Right lobe of liver (tissue), 6 donors: ENCODE results near the gene ZFPM1. TPM values are rescaled to one million over a fixed set of nuclear protein-coding genes. Genes with fewer than 3 reads are reported as not detected.

Experiments
- ATAC-seq, 4 donors: fragments of 200-7000 bp; cut with Tn5 transposase; one replicate each; pipeline ENCODE4 v1.9.1; 2020; ENCODE audit warnings: mild to moderate bottlenecking in 4 of 4, moderate library complexity in 4 of 4
- DNase-seq, 3 donors: peaks; one replicate each; pipeline ENCODE4 v3.0.0-alpha.2; 2020
- H3K27ac ChIP-seq, 3 donors: fragments of 200-600 bp; one replicate each; pipeline ENCODE4 v1.8.0; 2022
- H3K27me3 ChIP-seq, 2 donors: fragments of 200-600 bp; one replicate each; pipeline ENCODE4 v1.8.0; 2022
- H3K36me3 ChIP-seq, 4 donors: fragments of 200-600 bp; sonication (generic) in 1 of 4; one replicate each; pipeline versions ENCODE4 v1.5.1 to v1.8.0; 2017 to 2022; ENCODE audit warnings: control low read depth in 1 of 4
- H3K4me1 ChIP-seq, 4 donors: fragments of 200-600 bp; sonication (generic) in 1 of 4; one replicate each; pipeline versions ENCODE4 v1.5.1 to v1.8.0; 2017 to 2022; ENCODE audit warnings: control low read depth in 1 of 4
- H3K4me3 ChIP-seq, 3 donors: fragments of 200-600 bp; one replicate each; pipeline ENCODE4 v1.8.0; 2022
- H3K9me3 ChIP-seq, 4 donors: fragments of 200-600 bp; sonication (generic) in 1 of 4; one replicate each; pipeline versions ENCODE4 v1.5.1 to v1.8.0; 2017 to 2022; ENCODE audit warnings: control low read depth in 1 of 4
- CTCF ChIP-seq, 4 donors: fragments of 200-600 bp in 3 of 4; fragments of 450-650 bp in 1 of 4; IDR thresholded peaks; one replicate each; pipeline versions ENCODE4 v1.5.1 to v1.8.0; 2016 to 2022; ENCODE audit warnings: antibody characterized with exemption in 4 of 4, mild to moderate bottlenecking in 2 of 4
- POLR2A ChIP-seq: fragments of 450-650 bp; IDR thresholded peaks from one replicate; pipeline ENCODE4 v1.6.1; 2017; ENCODE audit warnings: antibody characterized with exemption, mild to moderate bottlenecking
- WGBS: methylation state at CpG from one replicate; pipeline ENCODE4 v1.1.6; 2018; ENCODE audit warnings: low coverage, low lambda C conversion rate; ENCODE audit not compliant: insufficient coverage; ENCODE audit errors: missing lambda C conversion rate; 5-methylcytosine and 5-hydroxymethylcytosine counted together
- intact Hi-C, 2 donors: fragments of 100-400 bp; cut with DNase I; formaldehyde crosslinking; loops; one replicate each; pipeline versions ENCODE4 v1.11.2 to v1.14.1; 2022
- total RNA-seq, 6 experiments: library from RNA; depleted of rRNA in 2 of 6; stranded (reverse); fragments of >200 nt in 2 of 6; fragmentation: NEBNext Ultra II Directional in 3 of 6; extraction: Animal tissue kit (Norgen Biotek cat#: 25700) in 3 of 6; gene quantifications; one replicate each; pipeline versions ENCODE4 v1.1.0 to v1.2.4, GENCODE V29; 2016 to 2023
- donor health status: DM: no; HTN: yes; CAD: no.
- donor health status: DM: no; HTN: no; CAD: no.
- donor health status: DM: no; HTN: no; CAD: no.
- donor health status: DM: no; HTN: yes; CAD: no.
- donor health status: DM: no; HTN: yes; CAD: no.

Gene ZFPM1
- total RNA-seq, 6 experiments from 2014 or later, result 3.8 to 15.5 (median 8.3) TPM

GRCh38 chr16:88526008-88526905 lies 73.2 kb downstream of the ZFPM1 start:
- Histone ChIP-seq H3K4me1 (peaks cover 0 to 12% (median 0%) of the 10 kb centered on the region in 4 donors), H3K4me3 (no peak overlapping the region), H3K9me3 (no peaks in the 10 kb centered on the region), H3K27ac (no peak overlapping the region), H3K27me3 (no peaks in the 10 kb centered on the region), H3K36me3 (no peaks in the 10 kb centered on the region)
- TF ChIP-seq POLR2A (no peak), CTCF (IDR thresholded peaks at IDR 0.05) (no peak)
- 71% methylated on average over 4 of the region's 29 CpGs for WGBS
- ATAC-seq (peak in 1 of 4 donors; percentile 2), DNase-seq (peak in 1 of 3 donors; percentile 24)
- intact Hi-C loops, result loop anchor here in 1 of 2 donors (5.0 kb wide), 1 partner anchor 84 kb away; no protein-coding TSS in a partner anchor

- DNase-seq, result peak in 1 of 3 donors; percentile 40
- TF ChIP-seq POLR2A (no peak), CTCF (IDR thresholded peaks at IDR 0.05) (no peak)
- intact Hi-C loops, result loop anchor here in 1 of 2 donors (5.0 kb wide), 1 partner anchor 85 kb away; no protein-coding TSS in a partner anchor
- H3K27me3 ChIP-seq, result no peaks in the 10 kb centered on the region
- ATAC-seq, result peak; percentile 18 to 42 (median 31)
- WGBS, result no CpG with 5 or more reads among the region's 9 CpGs
- H3K4me3 ChIP-seq, result no peak overlapping the region
- H3K36me3 ChIP-seq, result no peaks in the 10 kb centered on the region
- peaks cover 0 to 12% (median 0%) of the 10 kb centered on the region in 4 donors for H3K4me1 ChIP-seq
- no peak overlapping the region for H3K27ac ChIP-seq
- no peaks in the 10 kb centered on the region for H3K9me3 ChIP-seq
These were observed 73.8 kb downstream of the ZFPM1 start for GRCh38 chr16:88526906-88527185.

GRCh38 chr16:88527186-88527936 lies 74.3 kb downstream of the ZFPM1 start:
- ATAC-seq (peak; percentile 64 to 72 (median 68)), DNase-seq (peak in 1 of 3 donors; percentile 64)
- Histone ChIP-seq H3K4me3 (no peak overlapping the region), H3K36me3 (no peaks in the 10 kb centered on the region), H3K27ac (no peak overlapping the region), H3K27me3 (no peaks in the 10 kb centered on the region), H3K9me3 (no peaks in the 10 kb centered on the region), H3K4me1 (peaks cover 0 to 12% (median 0%) of the 10 kb centered on the region in 4 donors)
- WGBS, result 0% methylated on average over 2 of the region's 32 CpGs
- intact Hi-C loops, result loop anchor here in 1 of 2 donors (5.0 kb wide), 1 partner anchor 85 kb away; no protein-coding TSS in a partner anchor
- peak; percentile 76 to 90 (median 83) for TF ChIP-seq CTCF (IDR thresholded peaks at IDR 0.05)
- TF ChIP-seq POLR2A, result no peak

- H3K4me1 ChIP-seq, result peaks cover 0 to 12% (median 0%) of the 10 kb centered on the region in 4 donors
- 80% methylated on average over 11 of the region's 30 CpGs for WGBS
These were observed 75.1 kb downstream of the ZFPM1 start for GRCh38 chr16:88527937-88528743.

More at GRCh38 chr16:88527937-88528743, 75.1 kb downstream of the ZFPM1 start:
- no peaks in the 10 kb centered on the region for H3K36me3 ChIP-seq
- H3K27me3 ChIP-seq, result no peaks in the 10 kb centered on the region
- no peak overlapping the region for H3K27ac ChIP-seq
- H3K4me3 ChIP-seq, result no peak overlapping the region
- H3K9me3 ChIP-seq, result no peaks in the 10 kb centered on the region
- intact Hi-C loops, result loop anchor here in 1 of 2 donors (5.0 kb wide), 1 partner anchor 86 kb away; no protein-coding TSS in a partner anchor
- no peak for ATAC-seq
- DNase-seq, result peak in 1 of 3 donors; percentile 15
- TF ChIP-seq POLR2A, result no peak
- no peak for TF ChIP-seq CTCF (IDR thresholded peaks at IDR 0.05)
